GM23248 (cell line): ENCODE results near the gene PPP2R2B.

Source experiments
- EZH2 ChIP-seq: fragments of 200-600 bp; sonication (generic); IDR thresholded peaks from 2 replicates; pipeline ENCODE4 v1.6.1; 2018; ENCODE audit warnings: antibody characterized with exemption, mild to moderate bottlenecking; ENCODE audit not compliant: insufficient read depth, poor library complexity, severe bottlenecking
- EZH2phosphoT487 ChIP-seq: fragments of 200-600 bp; sonication (generic); IDR thresholded peaks from 2 replicates; pipeline ENCODE4 v1.6.1; 2018; ENCODE audit warnings: antibody characterized with exemption, moderate library complexity, mild to moderate bottlenecking, low read depth; ENCODE audit not compliant: insufficient read depth

- TF ChIP-seq EZH2: no peak
- TF ChIP-seq EZH2phosphoT487: no peak
Measured at GRCh38 chr5:146549615-146550014, 328.9 kb downstream of the PPP2R2B start.
